A549 (cell line): Measurements from ENCODE around the gene P4HA2. TPM values are rescaled to one million over a fixed set of nuclear protein-coding genes. Genes with fewer than 3 reads are reported as not detected.
"Not testable (repeated sequence)": the region's sequence is repeated elsewhere in the genome, so short reads cannot be mapped to it uniquely, and the experiment has no call there.

ENCODE experiments used
- ATAC-seq, 2 experiments: fragments of 200-7000 bp in 1 of 2; fragments of >200 bp in 1 of 2; cut with Nextera tagmentation in 1 of 2; cut with Tn5 transposase in 1 of 2; 3 replicates each; pipeline versions ENCODE4 v1.8.0 to v1.9.1; 2018 to 2020; ENCODE audit warnings: mild to moderate bottlenecking in 1 of 2, moderate library complexity in 1 of 2
- CTCF ChIA-PET: fragments of 300-600 bp; sonication (Branson Sonifier 250); formaldehyde crosslinking; extraction: SDS; loops from one replicate; lab custom pipeline; 2021; ENCODE audit warnings: antibody characterized with exemption, inconsistent platforms; lab: Yijun Ruan, JAX
- POLR2A ChIA-PET: fragments of 350-600 bp; formaldehyde crosslinking; extraction: SDS; loops from one replicate; lab custom pipeline; 2021; ENCODE audit warnings: antibody characterized with exemption, inconsistent platforms; lab: Yijun Ruan, JAX
- DNase-seq, 2 experiments: peaks; one replicate each; pipeline versions ENCODE4 v3.0.0 to v3.0.0-alpha.2; 2011 to 2016; ENCODE audit warnings: low read depth in 1 of 2, low spot score in 1 of 2
- FAIRE-seq: peaks from 2 replicates; lab custom pipeline; 2011; peaks lifted over from hg19 to GRCh38; lab: Jason Lieb, UNC
- H3K27ac ChIP-seq, 2 experiments: fragments of >200 bp; sonication (Bioruptor Twin); formaldehyde crosslinking; 3 replicates each; pipeline ENCODE4 v1.5.1; 2016 to 2017
- H3K4me1 ChIP-seq: fragments of >200 bp; sonication (Bioruptor Twin); formaldehyde crosslinking; 3 replicates; pipeline ENCODE4 v1.6.1; 2016
- H3K4me2 ChIP-seq: fragments of >200 bp; sonication (Bioruptor Twin); formaldehyde crosslinking; 3 replicates; pipeline ENCODE4 v1.6.1; 2016
- H3K4me3 ChIP-seq: fragments of >200 bp; sonication (Bioruptor Twin); formaldehyde crosslinking; 3 replicates; pipeline ENCODE4 v1.5.1; 2016
- H3K9me3 ChIP-seq: fragments of >200 bp; sonication (Bioruptor Twin); formaldehyde crosslinking; 3 replicates; pipeline ENCODE4 v1.6.1; 2016
- CTCF ChIP-seq: fragments of >200 bp; sonication (Bioruptor Twin); formaldehyde crosslinking; IDR thresholded peaks from 3 replicates; pipeline ENCODE4 v1.5.1; 2016
- ESRRA ChIP-seq: fragments of 150-350 bp; IDR thresholded peaks from 2 replicates; pipeline ENCODE4 v1.6.1; 2014; ENCODE audit warnings: mild to moderate bottlenecking, low read length, borderline replicate concordance
- FOSB ChIP-seq: fragments of 250-450 bp; sonication (Bioruptor Pico); IDR thresholded peaks from 2 replicates; pipeline ENCODE4 v1.5.0; 2020; ENCODE audit warnings: mild to moderate bottlenecking, moderate library complexity
- FOXS1 ChIP-seq: fragments of 250-450 bp; sonication (Bioruptor Pico); IDR thresholded peaks from 2 replicates; pipeline ENCODE4 v1.5.0; 2020; ENCODE audit warnings: mild to moderate bottlenecking, moderate library complexity
- HEYL ChIP-seq: fragments of 250-450 bp; sonication (Bioruptor Pico); IDR thresholded peaks from 2 replicates; pipeline ENCODE4 v1.8.0; 2021; ENCODE audit warnings: mild to moderate bottlenecking, moderate library complexity
- HOXA7 ChIP-seq: fragments of 250-450 bp; sonication (Bioruptor Pico); IDR thresholded peaks from 2 replicates; pipeline ENCODE4 v1.5.0; 2020; ENCODE audit warnings: mild to moderate bottlenecking, moderate library complexity
- KDM1A ChIP-seq: fragments of 200-600 bp; sonication (generic); IDR thresholded peaks from 2 replicates; pipeline ENCODE4 v1.6.1; 2016; ENCODE audit warnings: low read depth, mild to moderate bottlenecking
- MAFK ChIP-seq: fragments of 450-650 bp; IDR thresholded peaks from 2 replicates; pipeline ENCODE4 v1.6.1; 2014; ENCODE audit not compliant: partially characterized antibody
- MAZ ChIP-seq: fragments of 150-350 bp; IDR thresholded peaks from 2 replicates; pipeline ENCODE4 v1.6.1; 2014; ENCODE audit warnings: antibody characterized with exemption, low read depth, low read length, borderline replicate concordance
- MYC ChIP-seq: IDR thresholded peaks from 2 replicates; pipeline ENCODE4 v1.6.1; 2012; ENCODE audit warnings: mild to moderate bottlenecking, inconsistent platforms, low read length, improper control_type of control experiment, borderline replicate concordance
- PBX3 ChIP-seq: IDR thresholded peaks from 2 replicates; pipeline ENCODE4 v1.6.1; 2012
- POLR2A ChIP-seq: IDR thresholded peaks from 2 replicates; pipeline ENCODE4 v1.6.1; 2012; ENCODE audit warnings: mild to moderate bottlenecking, low read length
- RNF2 ChIP-seq: fragments of 200-600 bp; sonication (generic); IDR thresholded peaks from 2 replicates; pipeline ENCODE4 v1.6.1; 2016; ENCODE audit warnings: low read depth, mild to moderate bottlenecking, antibody characterized with exemption, moderate library complexity, borderline replicate concordance
- TP53 ChIP-seq: fragments of 250-450 bp; sonication (Bioruptor Pico); IDR thresholded peaks from 2 replicates; pipeline ENCODE4 v1.5.0; 2021; ENCODE audit warnings: mild to moderate bottlenecking, moderate library complexity
- USF2 ChIP-seq: fragments of 450-650 bp; IDR thresholded peaks from 2 replicates; pipeline ENCODE4 v1.6.1; 2014; ENCODE audit warnings: antibody characterized with exemption
- ZFP36 ChIP-seq: fragments of 450-650 bp; IDR thresholded peaks from 2 replicates; pipeline ENCODE4 v1.6.1; 2014; ENCODE audit warnings: borderline replicate concordance; ENCODE audit not compliant: partially characterized antibody
- WGBS: methylation state at CpG from one replicate; pipeline ENCODE4 v1.1.6; 2017; ENCODE audit errors: missing lambda C conversion rate; 5-methylcytosine and 5-hydroxymethylcytosine counted together
- polyA plus RNA-seq, 4 experiments: library from polyadenylated mRNA; depleted of rRNA in 3 of 4; stranded (reverse); fragments of >200 nt; fragmentation: RNase III in 1 of 4; extraction: RNeasy Plus Mini Kit Qiagen cat#74134 plus additional on column Dnase treatment in 1 of 4; gene quantifications; 2 replicates in 3 of 4; 3 replicates in 1 of 4; pipeline ENCODE4 v1.2.3, GENCODE V29; 2011 to 2017
- TF ChIP-seq, protein P1 (sequence below): IDR thresholded peaks from 2 replicates; pipeline ENCODE4 v1.6.1; 2012

Gene P4HA2
- polyA plus RNA-seq, 2 of the 4 experiments (the other 2 are of a cell fraction) = 36.4 to 45.0 TPM

- H3K9me3 ChIP-seq = no peaks in the 10 kb centered on the region
- no peak overlapping the region for H3K27ac ChIP-seq
- ATAC-seq = no peak
- no peak overlapping the region for H3K4me2 ChIP-seq
- no peak for TF ChIP-seq MAZ
- TF ChIP-seq MYC = no peak
- TF ChIP-seq TP53 (CRISPR knock-in tag) = no peak
- DNase-seq = no peak
- no peak for FAIRE-seq
- ChIA-PET CTCF (interaction anchor here (0.7 to 6.1 kb wide), 3 partner anchors 13 to 114 kb away, joined by 4 to 52 read pairs (median 40); no protein-coding TSS in a partner anchor), POLR2A (no interaction called here)
- WGBS = 85% methylated on average over 6 of the region's 6 CpGs
- H3K4me1 ChIP-seq = 0 out of 3 replicates have a peak, but pooled peaks cover 3% of the 10 kb centered on the region
- no peak overlapping the region for H3K4me3 ChIP-seq
Observed at GRCh38 chr5:132177691-132178149, 49.9 kb downstream of the P4HA2 start.

DNA sequence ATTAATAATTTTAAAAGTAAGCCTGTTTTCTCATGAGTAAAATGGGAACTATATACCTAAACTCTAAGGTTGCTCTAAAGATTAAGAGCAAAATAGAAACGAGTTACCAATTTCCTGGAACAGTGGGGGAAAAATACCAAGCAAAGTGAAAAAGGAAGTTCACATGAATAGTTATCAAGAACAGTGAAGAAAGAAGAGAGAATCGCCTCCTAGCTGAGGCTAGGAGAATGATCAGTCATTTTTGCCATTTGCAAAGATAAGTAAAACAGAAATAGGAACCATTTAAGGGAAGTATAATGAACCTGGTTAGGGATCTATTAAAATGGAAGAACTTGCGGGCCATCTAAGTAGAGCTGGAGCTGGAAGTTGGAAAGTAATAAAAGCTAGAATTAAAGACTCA is 50.7 kb downstream of the P4HA2 start:
- Histone ChIP-seq H3K4me1 (0 out of 3 replicates have a peak, but pooled peaks cover 3% of the 10 kb centered on the region), H3K9me3 (no peaks in the 10 kb centered on the region), H3K27ac (no peak overlapping the region), H3K4me2 (no peak overlapping the region), H3K4me3 (no peak overlapping the region)
- 0 out of 3 replicates have a peak, but pooled peaks have one; percentile 6 for TF ChIP-seq CTCF
- no peak for TF ChIP-seq KDM1A
- ChIA-PET CTCF (interaction anchor here (6.1 kb wide), 1 partner anchor 13 kb away, joined by 52 read pairs; no protein-coding TSS in a partner anchor), POLR2A (no interaction called here)
- 62% methylated on average over 3 of the region's 3 CpGs for WGBS
- FAIRE-seq = no peak
- DNase-seq = no peak
- ATAC-seq = no peak

DNA sequence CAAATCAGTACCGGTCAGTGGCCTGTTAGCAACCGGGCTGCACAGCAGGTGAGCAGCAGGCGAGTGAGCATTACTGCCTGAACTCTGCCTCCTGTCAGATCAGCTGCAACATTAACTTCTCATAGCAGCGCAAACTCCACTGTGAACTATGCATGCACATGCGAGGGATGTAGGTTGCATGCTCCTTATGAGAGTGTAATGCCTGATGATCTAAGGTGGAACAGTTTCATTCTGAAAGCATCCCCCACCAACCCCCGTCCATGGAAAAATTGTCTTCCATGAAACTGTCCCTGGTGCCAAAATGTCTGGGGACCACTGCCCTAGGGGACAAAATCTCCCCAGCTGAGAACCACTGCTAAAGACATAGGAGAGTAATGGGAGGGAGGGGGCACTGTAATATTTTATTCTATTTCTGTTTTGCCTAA is 51.1 kb downstream of the P4HA2 start:
- DNase-seq (no peak), ATAC-seq (no peak), FAIRE-seq (no peak)
- Histone ChIP-seq H3K4me3 (no peak overlapping the region), H3K4me1 (0 out of 3 replicates have a peak, but pooled peaks cover 3% of the 10 kb centered on the region), H3K9me3 (no peaks in the 10 kb centered on the region), H3K4me2 (no peak overlapping the region), H3K27ac (no peak overlapping the region)
- POLR2A ChIA-PET = no interaction called here
- CTCF ChIA-PET = interaction anchor here (6.1 kb wide), 1 partner anchor 14 kb away, joined by 52 read pairs; no protein-coding TSS in a partner anchor
- 81% methylated on average over 6 of the region's 6 CpGs for WGBS
- TF ChIP-seq POLR2A = no peak
- no peak for TF ChIP-seq PBX3
- no peak for TF ChIP-seq RNF2
- TF ChIP-seq KDM1A = no peak
- no peak for TF ChIP-seq FOXS1
- TF ChIP-seq HOXA7 (CRISPR knock-in tag) = no peak
- TF ChIP-seq ZFP36 = no peak
- TF ChIP-seq, protein P1, sequence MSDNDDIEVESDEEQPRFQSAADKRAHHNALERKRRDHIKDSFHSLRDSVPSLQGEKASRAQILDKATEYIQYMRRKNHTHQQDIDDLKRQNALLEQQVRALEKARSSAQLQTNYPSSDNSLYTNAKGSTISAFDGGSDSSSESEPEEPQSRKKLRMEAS = no peak
- no peak for TF ChIP-seq ESRRA
- no peak for TF ChIP-seq USF2
- TF ChIP-seq FOSB (CRISPR knock-in tag) = no peak

DNA sequence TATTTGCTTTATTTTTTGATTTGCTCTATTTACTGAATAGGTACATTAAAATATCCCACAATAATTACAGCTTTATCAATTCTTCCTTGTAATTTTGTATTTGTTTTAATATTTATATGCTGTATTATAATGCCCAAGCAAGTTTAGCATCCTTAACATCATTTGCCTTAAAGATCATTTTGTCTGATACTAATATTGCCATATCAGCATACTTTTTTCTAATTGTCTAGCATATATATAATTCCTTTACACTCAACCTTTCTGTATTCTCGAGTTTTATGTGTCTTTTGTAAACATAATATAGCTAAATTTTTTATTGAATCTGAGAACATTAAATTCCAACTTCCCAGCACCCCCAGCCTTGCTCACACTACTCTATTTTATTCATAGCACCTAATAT is 64.7 kb downstream of the P4HA2 start:
- FAIRE-seq = no peak
- CTCF ChIA-PET = interaction anchor here (1.1 kb wide), 1 partner anchor 98 kb away, joined by 3 read pairs; no protein-coding TSS in a partner anchor
- POLR2A ChIA-PET = no interaction called here

DNA sequence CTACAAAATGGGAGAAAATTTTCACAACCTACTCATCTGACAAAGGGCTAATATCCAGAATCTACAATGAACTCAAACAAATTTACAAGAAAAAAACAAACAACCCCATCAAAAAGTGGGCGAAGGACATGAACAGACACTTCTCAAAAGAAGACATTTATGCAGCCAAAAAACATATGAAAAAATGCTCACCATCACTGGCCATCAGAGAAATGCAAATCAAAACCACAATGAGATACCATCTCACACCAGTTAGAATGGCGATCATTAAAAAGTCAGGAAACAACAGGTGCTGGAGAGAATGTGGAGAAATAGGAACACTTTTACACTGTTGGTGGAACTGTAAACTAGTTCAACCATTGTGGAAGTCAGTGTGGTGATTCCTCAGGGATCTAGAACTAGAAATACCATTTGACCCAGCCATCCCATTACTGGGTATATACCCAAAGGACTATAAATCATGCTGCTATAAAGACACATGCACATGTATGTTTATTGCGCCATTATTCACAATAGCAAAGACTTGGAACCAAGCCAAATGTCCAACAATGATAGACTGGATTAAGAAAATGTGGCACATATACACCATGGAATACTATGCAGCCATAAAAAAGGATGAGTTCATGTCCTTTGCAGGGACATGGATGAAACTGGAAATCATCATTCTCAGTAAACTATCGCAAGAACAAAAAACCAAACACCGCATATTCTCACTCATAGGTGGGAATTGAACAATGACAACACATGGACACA is 65.9 kb downstream of the P4HA2 start:
- FAIRE-seq, H3K4me3 ChIP-seq, CTCF ChIA-PET, H3K27ac ChIP-seq, POLR2A ChIA-PET, H3K4me1 ChIP-seq, H3K9me3 ChIP-seq, H3K4me2 ChIP-seq, DNase-seq, ATAC-seq: not testable (repeated sequence)
- 71% methylated on average over 4 of the region's 5 CpGs for WGBS

More for the DNA sequence above, 64.7 kb downstream of the P4HA2 start:
- 4% methylated on average over 1 of the region's 1 CpG for WGBS
- DNase-seq (no peak), ATAC-seq (no peak)
- H3K4me1 ChIP-seq = no peaks in the 10 kb centered on the region
- no peak overlapping the region for H3K27ac ChIP-seq
- H3K4me2 ChIP-seq = no peak overlapping the region
- TF ChIP-seq HEYL = no peak
- peak; percentile 73 for TF ChIP-seq MAFK
- H3K4me3 ChIP-seq = no peak overlapping the region
- H3K9me3 ChIP-seq = no peaks in the 10 kb centered on the region
